HCT116 (cell line): Measurements from ENCODE around the gene AURKAIP1.

ENCODE experiments used
- CEBPB ChIP-seq: IDR thresholded peaks from 2 replicates; pipeline ENCODE4 v1.6.1; 2012; ENCODE audit warnings: low read depth
- CTCF ChIP-seq, 3 experiments: fragments of 200-600 bp in 1 of 3; sonication (generic) in 1 of 3; IDR thresholded peaks in 2 of 3; conservative IDR thresholded peaks in 1 of 3; 2 replicates each; pipeline ENCODE4 v1.5.1; 2012 to 2017; ENCODE audit warnings: low read depth in 2 of 3, low read length in 2 of 3, antibody characterized with exemption in 1 of 3, borderline replicate concordance in 1 of 3, control low read depth in 1 of 3, mild to moderate bottlenecking in 1 of 3, mixed read lengths in 1 of 3, mixed run types in 1 of 3, moderate library complexity in 1 of 3; ENCODE audit not compliant: insufficient read depth in 1 of 3
- EZH2 ChIP-seq: fragments of 200-600 bp; sonication (generic); IDR thresholded peaks from 2 replicates; pipeline ENCODE4 v1.6.1; 2017; ENCODE audit warnings: antibody characterized with exemption, mixed run types
- EZH2phosphoT487 ChIP-seq: fragments of 200-600 bp; IDR thresholded peaks from 2 replicates; pipeline ENCODE4 v1.6.1; 2018; ENCODE audit warnings: antibody characterized with exemption, borderline replicate concordance
- JUND ChIP-seq: IDR thresholded peaks from 2 replicates; pipeline ENCODE4 v1.6.1; 2012
- POLR2A ChIP-seq: IDR thresholded peaks from 2 replicates; pipeline ENCODE4 v1.7.0; 2011; ENCODE audit warnings: borderline replicate concordance; ENCODE audit not compliant: insufficient read depth, insufficient read length; ENCODE audit errors: extremely low read depth
- POLR2AphosphoS5 ChIP-seq: IDR thresholded peaks from 2 replicates; pipeline ENCODE4 v1.6.1; 2011; ENCODE audit warnings: mild to moderate bottlenecking, low read depth, low read length, moderate library complexity
- RAD21 ChIP-seq: IDR thresholded peaks from 2 replicates; pipeline ENCODE4 v1.6.1; 2012; ENCODE audit warnings: low read depth, mild to moderate bottlenecking
- SIN3A ChIP-seq: IDR thresholded peaks from 2 replicates; pipeline ENCODE4 v1.6.1; 2012; ENCODE audit warnings: low read depth
- SRF ChIP-seq: IDR thresholded peaks from 2 replicates; pipeline ENCODE4 v1.6.1; 2012; ENCODE audit warnings: low read depth
- ZFX ChIP-seq: fragments of 450-650 bp; IDR thresholded peaks from 2 replicates; pipeline ENCODE4 v1.6.1; 2017
- TF ChIP-seq, protein P1 (sequence below): IDR thresholded peaks from 2 replicates; pipeline ENCODE4 v1.6.1; 2012
- TF ChIP-seq, protein P2 (sequence below): IDR thresholded peaks from 2 replicates; pipeline ENCODE4 v1.6.1; 2012; ENCODE audit warnings: low read depth
- TF ChIP-seq, protein P3 (sequence below): IDR thresholded peaks from 2 replicates; pipeline ENCODE4 v1.6.1; 2011; ENCODE audit warnings: mild to moderate bottlenecking, low read length, moderate library complexity; ENCODE audit not compliant: insufficient replicate concordance; ENCODE audit errors: extremely low read depth

- TF ChIP-seq EZH2phosphoT487 (no peak), SRF (no peak), EZH2 (no peak), CTCF (IDR thresholded peaks at IDR 0.05 in 2 of 3, conservative IDR thresholded peaks at IDR 0.05 in 1 of 3; ENCODE audit: borderline replicate concordance in 1 of 3, insufficient read depth in 1 of 3, low read depth in 2 of 3, low read length in 2 of 3) (peak in 2 of 3 experiments; percentile 32 to 48; a peak in 3 of 6 replicates), POLR2A (no peak), SIN3A (no peak), POLR2AphosphoS5 (peak; percentile 69), JUND (no peak), CEBPB (no peak), RAD21 (no peak), ZFX (peak; percentile 66)
- TF ChIP-seq, protein P1, sequence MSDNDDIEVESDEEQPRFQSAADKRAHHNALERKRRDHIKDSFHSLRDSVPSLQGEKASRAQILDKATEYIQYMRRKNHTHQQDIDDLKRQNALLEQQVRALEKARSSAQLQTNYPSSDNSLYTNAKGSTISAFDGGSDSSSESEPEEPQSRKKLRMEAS = no peak
- TF ChIP-seq, protein P2, sequence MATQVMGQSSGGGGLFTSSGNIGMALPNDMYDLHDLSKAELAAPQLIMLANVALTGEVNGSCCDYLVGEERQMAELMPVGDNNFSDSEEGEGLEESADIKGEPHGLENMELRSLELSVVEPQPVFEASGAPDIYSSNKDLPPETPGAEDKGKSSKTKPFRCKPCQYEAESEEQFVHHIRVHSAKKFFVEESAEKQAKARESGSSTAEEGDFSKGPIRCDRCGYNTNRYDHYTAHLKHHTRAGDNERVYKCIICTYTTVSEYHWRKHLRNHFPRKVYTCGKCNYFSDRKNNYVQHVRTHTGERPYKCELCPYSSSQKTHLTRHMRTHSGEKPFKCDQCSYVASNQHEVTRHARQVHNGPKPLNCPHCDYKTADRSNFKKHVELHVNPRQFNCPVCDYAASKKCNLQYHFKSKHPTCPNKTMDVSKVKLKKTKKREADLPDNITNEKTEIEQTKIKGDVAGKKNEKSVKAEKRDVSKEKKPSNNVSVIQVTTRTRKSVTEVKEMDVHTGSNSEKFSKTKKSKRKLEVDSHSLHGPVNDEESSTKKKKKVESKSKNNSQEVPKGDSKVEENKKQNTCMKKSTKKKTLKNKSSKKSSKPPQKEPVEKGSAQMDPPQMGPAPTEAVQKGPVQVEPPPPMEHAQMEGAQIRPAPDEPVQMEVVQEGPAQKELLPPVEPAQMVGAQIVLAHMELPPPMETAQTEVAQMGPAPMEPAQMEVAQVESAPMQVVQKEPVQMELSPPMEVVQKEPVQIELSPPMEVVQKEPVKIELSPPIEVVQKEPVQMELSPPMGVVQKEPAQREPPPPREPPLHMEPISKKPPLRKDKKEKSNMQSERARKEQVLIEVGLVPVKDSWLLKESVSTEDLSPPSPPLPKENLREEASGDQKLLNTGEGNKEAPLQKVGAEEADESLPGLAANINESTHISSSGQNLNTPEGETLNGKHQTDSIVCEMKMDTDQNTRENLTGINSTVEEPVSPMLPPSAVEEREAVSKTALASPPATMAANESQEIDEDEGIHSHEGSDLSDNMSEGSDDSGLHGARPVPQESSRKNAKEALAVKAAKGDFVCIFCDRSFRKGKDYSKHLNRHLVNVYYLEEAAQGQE = no peak
- TF ChIP-seq, protein P3, sequence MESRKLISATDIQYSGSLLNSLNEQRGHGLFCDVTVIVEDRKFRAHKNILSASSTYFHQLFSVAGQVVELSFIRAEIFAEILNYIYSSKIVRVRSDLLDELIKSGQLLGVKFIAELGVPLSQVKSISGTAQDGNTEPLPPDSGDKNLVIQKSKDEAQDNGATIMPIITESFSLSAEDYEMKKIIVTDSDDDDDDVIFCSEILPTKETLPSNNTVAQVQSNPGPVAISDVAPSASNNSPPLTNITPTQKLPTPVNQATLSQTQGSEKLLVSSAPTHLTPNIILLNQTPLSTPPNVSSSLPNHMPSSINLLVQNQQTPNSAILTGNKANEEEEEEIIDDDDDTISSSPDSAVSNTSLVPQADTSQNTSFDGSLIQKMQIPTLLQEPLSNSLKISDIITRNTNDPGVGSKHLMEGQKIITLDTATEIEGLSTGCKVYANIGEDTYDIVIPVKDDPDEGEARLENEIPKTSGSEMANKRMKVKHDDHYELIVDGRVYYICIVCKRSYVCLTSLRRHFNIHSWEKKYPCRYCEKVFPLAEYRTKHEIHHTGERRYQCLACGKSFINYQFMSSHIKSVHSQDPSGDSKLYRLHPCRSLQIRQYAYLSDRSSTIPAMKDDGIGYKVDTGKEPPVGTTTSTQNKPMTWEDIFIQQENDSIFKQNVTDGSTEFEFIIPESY = no peak
Measured at GRCh38 chr1:1349256-1350012, 25.6 kb downstream of the AURKAIP1 start, which contains the start of gene DVL1.
